ENCODE data around the gene PDIA5.

Gene PDIA5

GRCh38 chr3:123168122-123168521, 101.3 kb downstream of the PDIA5 start:
- DNase-seq (ENCODE audit: low read depth), result no peak
- TF ChIP-seq CTCF (conservative IDR thresholded peaks at IDR 0.05; ENCODE audit: control insufficient read depth, insufficient read depth, low read depth, low read length), result no peak

GRCh38 chr3:123168605-123169004, 101.8 kb downstream of the PDIA5 start:
- no peak for TF ChIP-seq CTCF (conservative IDR thresholded peaks at IDR 0.05; ENCODE audit: control insufficient read depth, insufficient read depth, low read depth, low read length)
- no peak overlapping the region for H3K4me3 ChIP-seq (ENCODE audit: control insufficient read depth, low read depth, low read length)
- no peak for DNase-seq (ENCODE audit: low read depth)

More at GRCh38 chr3:123168122-123168521, 101.3 kb downstream of the PDIA5 start:
- no peak overlapping the region for H3K4me3 ChIP-seq (ENCODE audit: control insufficient read depth, low read depth, low read length)

GRCh38 chr3:123169492-123169929, 102.7 kb downstream of the PDIA5 start:
- no peak overlapping the region for H3K4me3 ChIP-seq (ENCODE audit: control insufficient read depth, low read depth, low read length)
- DNase-seq (ENCODE audit: low read depth), result no peak
- TF ChIP-seq CTCF (conservative IDR thresholded peaks at IDR 0.05; ENCODE audit: control insufficient read depth, insufficient read depth, low read depth, low read length), result no peak

GRCh38 chr3:123169930-123170329, 103.1 kb downstream of the PDIA5 start:
- DNase-seq (ENCODE audit: low read depth), result no peak
- no peak overlapping the region for H3K4me3 ChIP-seq (ENCODE audit: control insufficient read depth, low read depth, low read length)
- no peak for TF ChIP-seq CTCF (conservative IDR thresholded peaks at IDR 0.05; ENCODE audit: control insufficient read depth, insufficient read depth, low read depth, low read length)

GRCh38 chr3:123180791-123181190, 114.0 kb downstream of the PDIA5 start:
- no peak for TF ChIP-seq CTCF (conservative IDR thresholded peaks at IDR 0.05; ENCODE audit: control insufficient read depth, insufficient read depth, low read depth, low read length)
- H3K4me3 ChIP-seq (ENCODE audit: control insufficient read depth, low read depth, low read length), result no peak overlapping the region
- DNase-seq (ENCODE audit: low read depth), result no peak

GRCh38 chr3:123186695-123187094, 119.9 kb downstream of the PDIA5 start:
- H3K4me3 ChIP-seq (ENCODE audit: control insufficient read depth, low read depth, low read length), result no peak overlapping the region
- no peak for TF ChIP-seq CTCF (conservative IDR thresholded peaks at IDR 0.05; ENCODE audit: control insufficient read depth, insufficient read depth, low read depth, low read length)
- peak; percentile 7 for DNase-seq (ENCODE audit: low read depth)

GRCh38 chr3:123188058-123188457, 121.2 kb downstream of the PDIA5 start:
- peak; percentile 46 for DNase-seq (ENCODE audit: low read depth)
- no peak for TF ChIP-seq CTCF (conservative IDR thresholded peaks at IDR 0.05; ENCODE audit: control insufficient read depth, insufficient read depth, low read depth, low read length)
- no peak overlapping the region for H3K4me3 ChIP-seq (ENCODE audit: control insufficient read depth, low read depth, low read length)

Measured in fibroblast of mammary gland (primary cell).